GM20431 (cell line): ENCODE results near the gene APP.
"Not testable (repeated sequence)": the region's sequence is repeated elsewhere in the genome, so short reads cannot be mapped to it uniquely, and the experiment has no call there.

Experiments used
- in situ Hi-C: fragments of 300-500 bp; cut with MseI, MboI; formaldehyde crosslinking; loops from one replicate; pipeline ENCODE4 v1.15.0; 2020; ENCODE audit warnings: low sequenced_read_pairs; ENCODE audit not compliant: unreplicated experiment

Gene APP

GRCh38 chr21:26041431-26042180 is 129.0 kb downstream of the APP start:
- in situ Hi-C loops: no loop called here

- in situ Hi-C loops: no loop called here
Observed at GRCh38 chr21:26036916-26037315, 133.7 kb downstream of the APP start.

- in situ Hi-C loops: no loop called here
Observed at GRCh38 chr21:26032263-26032662, 138.3 kb downstream of the APP start.

GRCh38 chr21:26028183-26028582 is 142.4 kb downstream of the APP start:
- in situ Hi-C loops: no loop called here

DNA sequence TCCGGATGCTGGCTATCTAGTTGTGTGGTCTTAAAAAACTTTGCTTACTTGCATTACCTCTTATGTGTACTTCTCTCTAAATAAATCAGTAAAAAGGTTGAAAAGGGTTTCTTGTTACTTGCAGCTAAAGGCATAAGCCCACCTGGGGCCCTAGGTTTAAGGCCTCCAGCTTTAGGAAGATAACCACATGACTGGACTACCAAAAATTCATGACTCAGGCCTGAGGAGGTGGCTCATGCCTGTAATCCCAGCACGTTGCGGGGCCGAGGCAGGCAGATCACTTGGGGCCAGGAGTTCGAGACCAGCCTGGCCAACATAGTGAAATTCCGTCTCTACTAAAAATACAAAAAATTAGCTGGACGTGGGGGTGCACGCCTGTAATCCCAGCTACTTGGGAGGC is 142.9 kb downstream of the APP start:
- in situ Hi-C loops: no loop called here

- in situ Hi-C loops: no loop called here
Observed at GRCh38 chr21:26025536-26026512, 144.7 kb downstream of the APP start.

DNA sequence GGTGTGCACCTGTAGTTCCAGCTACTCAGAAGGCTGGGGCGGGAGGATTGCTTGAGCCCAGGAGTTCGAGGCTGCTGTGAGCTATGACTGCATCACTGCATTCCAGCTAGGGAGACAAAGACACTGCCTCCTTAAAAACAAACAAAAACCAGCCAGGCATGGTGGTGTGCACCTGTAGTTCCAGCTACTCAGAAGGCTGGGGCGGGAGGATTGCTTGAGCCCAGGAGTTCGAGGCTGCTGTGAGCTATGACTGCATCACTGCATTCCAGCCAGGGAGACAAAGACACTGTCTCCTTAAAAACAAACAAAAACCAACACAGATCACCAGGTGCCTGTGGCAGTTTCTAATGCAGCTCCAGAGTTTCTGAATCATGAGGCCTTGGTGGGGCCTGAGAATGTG is 147.2 kb downstream of the APP start:
- in situ Hi-C loops: not testable (repeated sequence)

- in situ Hi-C loops: not testable (repeated sequence)
Observed at GRCh38 chr21:26022598-26023337, 147.8 kb downstream of the APP start.

- in situ Hi-C loops: no loop called here
Observed at GRCh38 chr21:26020510-26020909, 150.1 kb downstream of the APP start.

- in situ Hi-C loops: no loop called here
Observed at GRCh38 chr21:26020081-26020480, 150.5 kb downstream of the APP start.

DNA sequence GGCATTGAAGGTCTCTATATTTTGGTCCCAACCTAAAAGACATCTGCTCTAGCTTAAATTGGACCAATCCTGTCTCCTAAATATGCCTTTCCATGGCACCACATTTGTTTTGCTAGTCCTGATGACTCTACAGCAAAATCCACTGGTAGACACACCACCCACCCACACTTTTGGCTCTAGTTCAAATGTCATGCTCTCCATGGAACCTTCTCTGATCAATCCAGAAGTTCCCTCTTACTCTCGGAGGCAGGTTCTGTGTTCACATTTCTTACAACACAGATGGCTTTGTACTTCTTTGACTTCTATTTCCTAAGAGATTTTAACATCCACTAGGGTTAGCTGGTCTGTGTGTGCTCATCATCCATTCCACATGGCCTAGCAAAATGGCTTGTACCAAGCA is 151.3 kb downstream of the APP start:
- in situ Hi-C loops: no loop called here

GRCh38 chr21:26013970-26014369 is 156.6 kb downstream of the APP start:
- in situ Hi-C loops: no loop called here

DNA sequence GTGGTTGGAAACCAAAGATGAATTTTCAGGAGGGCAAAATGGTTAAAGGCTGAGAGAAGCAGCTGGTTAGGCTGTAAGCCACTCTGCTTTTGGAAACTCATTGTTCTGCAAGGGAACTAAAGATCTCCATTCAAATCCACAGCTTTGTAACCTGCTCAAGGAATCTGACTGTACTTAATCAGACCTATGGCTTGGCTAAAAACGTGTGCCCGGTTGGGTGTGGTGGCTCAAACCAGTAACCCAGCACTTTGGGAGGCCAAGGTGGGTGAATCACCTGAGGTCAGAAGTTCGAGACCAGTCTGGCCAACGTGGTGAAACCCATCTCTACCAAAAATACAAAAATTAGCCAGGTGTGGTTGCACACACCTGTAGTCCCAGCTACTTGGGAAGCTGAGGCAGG is 158.1 kb downstream of the APP start:
- in situ Hi-C loops: not testable (repeated sequence)

DNA sequence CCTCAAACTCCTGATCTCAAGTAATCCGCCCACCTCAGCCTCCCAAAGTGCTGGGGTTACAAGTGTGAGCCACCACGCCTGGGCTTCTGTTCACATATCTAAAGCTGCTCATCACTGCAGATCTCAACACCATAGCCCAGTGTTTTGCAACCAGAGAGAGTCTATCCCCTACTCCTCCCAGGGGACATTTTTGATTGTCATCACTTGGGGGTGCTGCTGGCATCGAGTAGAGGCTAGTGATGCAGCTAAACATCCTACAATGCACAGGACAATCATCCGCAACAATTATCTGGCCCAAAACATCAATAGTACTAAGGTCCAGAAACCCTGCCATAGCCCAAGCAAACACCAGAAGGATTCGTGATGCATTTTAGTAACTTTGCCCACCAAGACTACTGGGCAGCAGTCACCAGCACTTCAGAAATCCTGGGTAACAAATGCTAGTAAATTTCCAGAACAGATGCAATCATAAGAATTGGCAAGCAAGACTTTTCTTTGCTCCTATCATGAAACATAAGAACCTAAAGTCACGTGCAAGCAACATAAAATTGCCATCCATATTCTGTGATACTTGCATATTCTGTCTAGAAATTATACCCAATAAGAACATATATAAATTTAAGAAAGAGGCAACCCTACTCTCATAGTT is 159.2 kb downstream of the APP start:
- in situ Hi-C loops: no loop called here

DNA sequence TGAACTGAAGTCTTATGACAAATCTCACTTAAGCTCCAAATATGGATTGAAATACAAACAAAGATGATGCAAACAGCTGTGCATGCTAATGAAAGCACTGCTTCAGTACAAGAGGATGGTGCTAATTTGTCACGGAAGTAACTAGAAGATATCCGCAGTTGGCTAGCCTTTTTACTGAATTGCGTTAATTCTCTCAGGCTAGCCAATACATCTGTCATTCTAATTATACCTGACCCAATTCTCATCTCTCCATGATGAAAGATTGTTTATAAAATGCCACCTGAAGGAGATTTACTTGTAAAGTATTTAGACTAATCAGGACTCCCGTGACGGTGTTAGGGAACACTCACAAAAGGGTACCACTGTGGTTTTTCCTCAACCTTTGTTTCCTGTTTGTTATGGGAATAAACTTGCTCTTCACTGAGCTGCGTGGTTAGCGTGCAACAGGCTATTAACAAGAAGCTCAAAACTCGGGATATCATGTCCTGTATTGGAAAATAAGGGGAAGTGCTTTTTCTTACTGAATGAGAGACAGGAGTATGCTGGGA is 162.5 kb downstream of the APP start:
- in situ Hi-C loops: no loop called here

DNA sequence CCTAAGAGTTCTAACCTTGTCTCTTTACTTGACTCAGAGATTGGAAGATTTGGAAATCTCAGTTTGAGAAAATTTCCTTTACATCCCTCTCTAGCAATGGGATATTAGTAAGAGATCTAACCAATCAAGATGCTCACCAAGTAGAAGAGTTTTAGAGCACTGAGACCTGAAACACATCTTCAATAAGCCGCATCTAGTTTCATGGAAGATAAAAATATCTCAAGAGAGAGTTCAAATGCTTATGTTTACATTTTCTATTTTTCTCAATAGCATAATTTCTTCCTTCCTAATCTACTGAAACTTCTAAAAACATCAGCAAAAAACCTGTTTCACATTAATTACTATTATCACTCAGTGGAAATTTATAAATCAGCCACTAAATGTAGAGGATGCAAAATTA is 165.1 kb downstream of the APP start:
- in situ Hi-C loops: no loop called here

DNA sequence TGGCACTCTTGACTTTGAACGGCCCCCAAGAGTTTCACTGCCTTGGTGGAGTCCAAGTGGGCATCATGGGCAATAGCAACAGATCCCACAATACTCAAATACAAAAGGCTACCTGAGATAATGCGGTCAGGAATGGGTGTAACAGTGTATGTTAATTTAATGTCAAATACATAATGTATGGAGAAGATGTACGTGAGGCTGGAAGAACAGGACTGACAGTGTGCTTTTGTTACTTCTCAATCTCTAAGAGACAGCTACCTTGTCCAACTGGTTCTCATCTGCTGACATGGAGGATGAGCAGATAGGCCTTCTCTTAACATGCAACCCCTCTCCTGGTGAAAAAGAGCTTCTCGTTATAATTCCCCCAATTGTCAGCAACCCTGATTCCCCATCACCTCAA is 167.2 kb downstream of the APP start:
- in situ Hi-C loops: no loop called here

GRCh38 chr21:26001356-26001755 is 169.2 kb downstream of the APP start:
- in situ Hi-C loops: no loop called here

- in situ Hi-C loops: no loop called here
Observed at GRCh38 chr21:25999921-26000582, 170.5 kb downstream of the APP start.
